Measurements from ENCODE around the gene SLC9A4. TPM values are rescaled to one million over a fixed set of nuclear protein-coding genes. Genes with fewer than 3 reads are reported as not detected.
A peak's percentile ranks its signal among the peaks of the same experiment; 100 is the strongest.

SLC9A4 gene
- total RNA-seq, 1 donor, result not detected

- DNase-seq (ENCODE audit: insufficient read length, low spot score, missing footprints), result no peak
- H3K4me1 ChIP-seq (ENCODE audit: insufficient read depth, low read length), result no peaks in the 10 kb centered on the region
- H2AFZ ChIP-seq (ENCODE audit: low read length), result no peak overlapping the region
- no peaks in the 10 kb centered on the region for H3K36me3 ChIP-seq (ENCODE audit: insufficient read depth, low read length)
- H3K4me2 ChIP-seq (ENCODE audit: insufficient read depth, low read length), result no peak overlapping the region
- H3K4me3 ChIP-seq (ENCODE audit: insufficient read depth, low read length), result no peak overlapping the region
- no peak overlapping the region for H3K27ac ChIP-seq (ENCODE audit: low read depth, low read length)
- no peaks in the 10 kb centered on the region for H3K27me3 ChIP-seq (ENCODE audit: insufficient read depth, low read length)
- no peaks in the 10 kb centered on the region for H3K9me3 ChIP-seq (ENCODE audit: low read depth, low read length)
- no peaks in the 10 kb centered on the region for H4K20me1 ChIP-seq (ENCODE audit: insufficient read depth, low read length)
- TF ChIP-seq CTCF (IDR thresholded peaks at IDR 0.05; ENCODE audit: extremely low read depth, low read depth, low read length), result no peak
- no peaks in the 10 kb centered on the region for H3K79me2 ChIP-seq (ENCODE audit: insufficient read depth, low read length)
Observed at GRCh38 chr2:102486941-102487702, 14.1 kb downstream of the SLC9A4 start.

GRCh38 chr2:102487761-102488462 is 14.9 kb downstream of the SLC9A4 start:
- no peaks in the 10 kb centered on the region for H3K27me3 ChIP-seq (ENCODE audit: insufficient read depth, low read length)
- H3K4me3 ChIP-seq (ENCODE audit: insufficient read depth, low read length), result no peak overlapping the region
- H4K20me1 ChIP-seq (ENCODE audit: insufficient read depth, low read length), result no peaks in the 10 kb centered on the region
- H3K9me3 ChIP-seq (ENCODE audit: low read depth, low read length), result no peaks in the 10 kb centered on the region
- DNase-seq (ENCODE audit: insufficient read length, low spot score, missing footprints), result peak; percentile 44
- no peak for TF ChIP-seq CTCF (IDR thresholded peaks at IDR 0.05; ENCODE audit: extremely low read depth, low read depth, low read length)
- no peaks in the 10 kb centered on the region for H3K36me3 ChIP-seq (ENCODE audit: insufficient read depth, low read length)
- H2AFZ ChIP-seq (ENCODE audit: low read length), result no peak overlapping the region
- H3K4me1 ChIP-seq (ENCODE audit: insufficient read depth, low read length), result no peaks in the 10 kb centered on the region
- H3K79me2 ChIP-seq (ENCODE audit: insufficient read depth, low read length), result no peaks in the 10 kb centered on the region
- H3K4me2 ChIP-seq (ENCODE audit: insufficient read depth, low read length), result no peak overlapping the region
- no peak overlapping the region for H3K27ac ChIP-seq (ENCODE audit: low read depth, low read length)

GRCh38 chr2:102489646-102490045 is 16.6 kb downstream of the SLC9A4 start:
- Histone ChIP-seq H4K20me1 (ENCODE audit: insufficient read depth, low read length) (no peaks in the 10 kb centered on the region), H3K27me3 (ENCODE audit: insufficient read depth, low read length) (no peaks in the 10 kb centered on the region), H2AFZ (ENCODE audit: low read length) (no peak overlapping the region), H3K79me2 (ENCODE audit: insufficient read depth, low read length) (no peaks in the 10 kb centered on the region), H3K27ac (ENCODE audit: low read depth, low read length) (no peak overlapping the region), H3K4me2 (ENCODE audit: insufficient read depth, low read length) (no peak overlapping the region), H3K4me1 (ENCODE audit: insufficient read depth, low read length) (no peaks in the 10 kb centered on the region), H3K36me3 (ENCODE audit: insufficient read depth, low read length) (no peaks in the 10 kb centered on the region), H3K9me3 (ENCODE audit: low read depth, low read length) (no peaks in the 10 kb centered on the region), H3K4me3 (ENCODE audit: insufficient read depth, low read length) (no peak overlapping the region)
- TF ChIP-seq CTCF (IDR thresholded peaks at IDR 0.05; ENCODE audit: extremely low read depth, low read depth, low read length), result no peak
- DNase-seq (ENCODE audit: insufficient read length, low spot score, missing footprints), result no peak

- H3K36me3 ChIP-seq (ENCODE audit: insufficient read depth, low read length), result no peaks in the 10 kb centered on the region
- H3K4me2 ChIP-seq (ENCODE audit: insufficient read depth, low read length), result no peak overlapping the region
- no peak overlapping the region for H2AFZ ChIP-seq (ENCODE audit: low read length)
- H3K4me3 ChIP-seq (ENCODE audit: insufficient read depth, low read length), result no peak overlapping the region
- no peaks in the 10 kb centered on the region for H3K27me3 ChIP-seq (ENCODE audit: insufficient read depth, low read length)
- H4K20me1 ChIP-seq (ENCODE audit: insufficient read depth, low read length), result no peaks in the 10 kb centered on the region
- no peak for TF ChIP-seq CTCF (IDR thresholded peaks at IDR 0.05; ENCODE audit: extremely low read depth, low read depth, low read length)
- no peaks in the 10 kb centered on the region for H3K79me2 ChIP-seq (ENCODE audit: insufficient read depth, low read length)
- no peak for DNase-seq (ENCODE audit: insufficient read length, low spot score, missing footprints)
- no peak overlapping the region for H3K27ac ChIP-seq (ENCODE audit: low read depth, low read length)
- no peaks in the 10 kb centered on the region for H3K4me1 ChIP-seq (ENCODE audit: insufficient read depth, low read length)
- H3K9me3 ChIP-seq (ENCODE audit: low read depth, low read length), result no peaks in the 10 kb centered on the region
Observed at GRCh38 chr2:102492006-102492405, 19.0 kb downstream of the SLC9A4 start.

Data from osteoblast (primary cell).